ENCODE data around the gene EGFLAM. TPM values are rescaled to one million over a fixed set of nuclear protein-coding genes. Genes with fewer than 3 reads are reported as not detected.

EGFLAM gene
- total and polyA plus RNA-seq, 10 of the 15 experiments (the other 5 are each of a cell fraction or from before 2014, with no cell fraction given): 0.37 TPM; not detected in 9

DNA sequence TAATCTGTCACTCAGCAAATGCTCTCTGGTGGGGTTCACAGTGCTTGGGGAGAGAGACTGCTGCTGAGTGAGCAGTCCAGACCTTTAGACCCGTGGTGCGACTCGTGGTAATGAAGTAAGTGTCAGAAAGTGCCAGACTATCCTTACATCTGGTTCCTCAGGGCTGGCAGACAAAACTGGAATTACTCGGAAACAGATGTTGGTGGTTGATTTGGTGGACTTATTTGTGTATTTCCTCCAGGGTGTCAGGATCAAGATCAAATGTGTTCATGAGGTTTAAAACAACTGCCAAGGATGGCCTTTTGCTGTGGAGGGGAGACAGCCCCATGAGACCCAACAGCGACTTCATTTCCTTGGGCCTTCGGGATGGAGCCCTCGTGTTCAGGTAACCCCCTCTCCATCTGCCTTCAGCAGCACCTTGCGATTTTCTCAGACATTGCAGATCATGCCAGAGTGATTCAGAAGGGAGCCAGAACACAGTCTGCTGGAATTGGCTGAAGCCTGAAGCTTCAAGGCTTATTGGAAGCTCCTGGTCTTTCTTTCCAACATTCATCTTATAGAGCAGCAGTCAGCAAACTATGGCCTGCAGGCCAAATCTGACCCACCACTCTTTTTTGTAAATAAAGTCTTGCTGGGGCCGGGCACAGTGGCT lies 192.8 kb downstream of the EGFLAM start (continued):
- TF ChIP-seq, protein P1, sequence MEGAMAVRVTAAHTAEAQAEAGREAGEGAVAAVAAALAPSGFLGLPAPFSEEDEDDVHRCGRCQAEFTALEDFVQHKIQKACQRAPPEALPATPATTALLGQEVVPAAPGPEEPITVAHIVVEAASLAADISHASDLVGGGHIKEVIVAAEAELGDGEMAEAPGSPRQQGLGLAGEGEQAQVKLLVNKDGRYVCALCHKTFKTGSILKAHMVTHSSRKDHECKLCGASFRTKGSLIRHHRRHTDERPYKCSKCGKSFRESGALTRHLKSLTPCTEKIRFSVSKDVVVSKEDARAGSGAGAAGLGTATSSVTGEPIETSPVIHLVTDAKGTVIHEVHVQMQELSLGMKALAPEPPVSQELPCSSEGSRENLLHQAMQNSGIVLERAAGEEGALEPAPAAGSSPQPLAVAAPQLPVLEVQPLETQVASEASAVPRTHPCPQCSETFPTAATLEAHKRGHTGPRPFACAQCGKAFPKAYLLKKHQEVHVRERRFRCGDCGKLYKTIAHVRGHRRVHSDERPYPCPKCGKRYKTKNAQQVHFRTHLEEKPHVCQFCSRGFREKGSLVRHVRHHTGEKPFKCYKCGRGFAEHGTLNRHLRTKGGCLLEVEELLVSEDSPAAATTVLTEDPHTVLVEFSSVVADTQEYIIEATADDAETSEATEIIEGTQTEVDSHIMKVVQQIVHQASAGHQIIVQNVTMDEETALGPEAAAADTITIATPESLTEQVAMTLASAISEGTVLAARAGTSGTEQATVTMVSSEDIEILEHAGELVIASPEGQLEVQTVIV (IDR thresholded peaks at IDR 0.05; ENCODE audit: borderline replicate concordance, partially characterized antibody): no peak
- TF ChIP-seq HDGF (IDR thresholded peaks at IDR 0.05): no peak
- no peak for TF ChIP-seq ZNF384 (IDR thresholded peaks at IDR 0.05; ENCODE audit: borderline replicate concordance, low read depth, low read length)
- TF ChIP-seq, protein P2, sequence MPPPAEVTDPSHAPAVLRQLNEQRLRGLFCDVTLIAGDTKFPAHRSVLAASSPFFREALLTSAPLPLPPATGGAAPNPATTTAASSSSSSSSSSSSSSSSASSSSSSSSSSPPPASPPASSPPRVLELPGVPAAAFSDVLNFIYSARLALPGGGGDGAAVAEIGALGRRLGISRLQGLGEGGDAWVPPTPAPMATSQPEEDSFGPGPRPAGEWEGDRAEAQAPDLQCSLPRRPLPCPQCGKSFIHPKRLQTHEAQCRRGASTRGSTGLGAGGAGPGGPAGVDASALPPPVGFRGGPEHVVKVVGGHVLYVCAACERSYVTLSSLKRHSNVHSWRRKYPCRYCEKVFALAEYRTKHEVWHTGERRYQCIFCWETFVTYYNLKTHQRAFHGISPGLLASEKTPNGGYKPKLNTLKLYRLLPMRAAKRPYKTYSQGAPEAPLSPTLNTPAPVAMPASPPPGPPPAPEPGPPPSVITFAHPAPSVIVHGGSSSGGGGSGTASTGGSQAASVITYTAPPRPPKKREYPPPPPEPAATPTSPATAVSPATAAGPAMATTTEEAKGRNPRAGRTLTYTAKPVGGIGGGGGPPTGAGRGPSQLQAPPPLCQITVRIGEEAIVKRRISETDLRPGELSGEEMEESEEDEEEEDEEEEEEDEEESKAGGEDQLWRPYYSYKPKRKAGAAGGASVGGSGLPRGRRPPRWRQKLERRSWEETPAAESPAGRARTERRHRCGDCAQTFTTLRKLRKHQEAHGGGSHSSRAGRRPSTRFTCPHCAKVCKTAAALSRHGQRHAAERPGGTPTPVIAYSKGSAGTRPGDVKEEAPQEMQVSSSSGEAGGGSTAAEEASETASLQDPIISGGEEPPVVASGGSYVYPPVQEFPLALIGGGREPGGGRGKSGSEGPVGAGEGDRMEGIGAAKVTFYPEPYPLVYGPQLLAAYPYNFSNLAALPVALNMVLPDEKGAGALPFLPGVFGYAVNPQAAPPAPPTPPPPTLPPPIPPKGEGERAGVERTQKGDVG (CRISPR knock-in tag; IDR thresholded peaks at IDR 0.05): no peak
- no peak for TF ChIP-seq MYC (IDR thresholded peaks at IDR 0.05; ENCODE audit: insufficient read depth, insufficient read length, insufficient replicate concordance, low read length, severe bottlenecking)
- TF ChIP-seq RBBP5 (conservative IDR thresholded peaks at IDR 0.05): no peak
- no peak for TF ChIP-seq EGR1 (IDR thresholded peaks at IDR 0.05; ENCODE audit: borderline replicate concordance in 1 of 2, low read depth in 2 of 2, low read length in 2 of 2)
- TF ChIP-seq ZZZ3 (IDR thresholded peaks at IDR 0.05; ENCODE audit: control insufficient read depth, insufficient read length, low read depth): no peak

All from GM12878 (cell line).